ENCODE measurements around the gene TNFRSF21. TPM values are rescaled to one million over a fixed set of nuclear protein-coding genes. Genes with fewer than 3 reads are reported as not detected.

TNFRSF21 gene
- total and polyA plus RNA-seq, 2 donors (not counting 1 experiment from before 2014, with no cell fraction given): 0.43 to 1.2 TPM

DNA sequence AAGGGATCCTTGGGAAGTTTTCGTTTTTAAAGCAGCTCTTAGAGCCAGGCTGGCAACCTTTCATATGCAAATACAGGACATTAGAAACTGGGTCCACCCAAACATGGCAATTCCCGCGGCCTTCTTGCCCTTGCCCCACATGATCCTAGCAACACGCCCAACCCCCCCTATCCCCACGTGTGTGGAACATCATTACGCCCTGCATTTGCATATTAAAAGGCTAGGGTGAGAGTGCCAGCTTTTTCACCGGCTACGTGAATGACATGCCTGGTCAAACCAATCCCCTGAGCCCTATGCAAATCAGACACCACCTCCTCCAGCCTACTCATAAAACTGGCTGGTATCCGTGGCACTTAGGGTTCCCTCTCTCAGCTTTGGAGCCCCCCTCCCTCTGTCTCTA, 88.1 kb downstream of the TNFRSF21 start:
- Histone ChIP-seq H3K27ac (ENCODE audit: low read length in 2 of 2) (no peak overlapping the region), H3K36me3 (replicated peaks in 1 of 2; ENCODE audit: control extremely low read depth in 1 of 2, control insufficient read depth in 1 of 2, extremely low read depth in 1 of 2, insufficient read depth in 2 of 2, low read length in 1 of 2) (no peaks in the 10 kb centered on the region), H2AFZ (ENCODE audit: insufficient read depth, low read depth, low read length, poor library complexity, severe bottlenecking) (no peak overlapping the region), H3K4me3 (ENCODE audit: control extremely low read depth in 1 of 5, extremely low read depth in 1 of 5, insufficient read depth in 1 of 5, low read depth in 2 of 5, low read length in 4 of 5) (no peak overlapping the region), H3K27me3 (replicated peaks in 1 of 4; ENCODE audit: control extremely low read depth in 1 of 4, control insufficient read depth in 3 of 4, insufficient read depth in 4 of 4, low read length in 3 of 4) (no peaks in the 10 kb centered on the region), H4K20me1 (ENCODE audit: control insufficient read depth, insufficient read depth, low read length, poor library complexity, severe bottlenecking) (no peaks in the 10 kb centered on the region), H3K79me2 (ENCODE audit: control insufficient read depth, insufficient read depth, low read length) (no peaks in the 10 kb centered on the region), H3K9me3 (ENCODE audit: control extremely low read depth in 1 of 3, control insufficient read depth in 2 of 3, insufficient read depth in 1 of 3, low read length in 2 of 3) (no peaks in the 10 kb centered on the region), H3K9ac (ENCODE audit: low read length) (no peak overlapping the region), H3K4me2 (replicated peaks; ENCODE audit: low read depth, low read length, poor library complexity, severe bottlenecking) (no peak overlapping the region), H3K4me1 (ENCODE audit: control insufficient read depth in 2 of 2, insufficient read depth in 2 of 2, low read length in 2 of 2) (no peaks in the 10 kb centered on the region)
- no peak for ATAC-seq (ENCODE audit: low read depth)
- no peak for DNase-seq
- no peak overlapping the region for H3K27ac Mint-ChIP-seq
- TF ChIP-seq EZH2 (IDR thresholded peaks at IDR 0.05; ENCODE audit: borderline replicate concordance, insufficient read depth, low read depth, low read length, poor library complexity, severe bottlenecking): no peak
- TF ChIP-seq, protein P1, sequence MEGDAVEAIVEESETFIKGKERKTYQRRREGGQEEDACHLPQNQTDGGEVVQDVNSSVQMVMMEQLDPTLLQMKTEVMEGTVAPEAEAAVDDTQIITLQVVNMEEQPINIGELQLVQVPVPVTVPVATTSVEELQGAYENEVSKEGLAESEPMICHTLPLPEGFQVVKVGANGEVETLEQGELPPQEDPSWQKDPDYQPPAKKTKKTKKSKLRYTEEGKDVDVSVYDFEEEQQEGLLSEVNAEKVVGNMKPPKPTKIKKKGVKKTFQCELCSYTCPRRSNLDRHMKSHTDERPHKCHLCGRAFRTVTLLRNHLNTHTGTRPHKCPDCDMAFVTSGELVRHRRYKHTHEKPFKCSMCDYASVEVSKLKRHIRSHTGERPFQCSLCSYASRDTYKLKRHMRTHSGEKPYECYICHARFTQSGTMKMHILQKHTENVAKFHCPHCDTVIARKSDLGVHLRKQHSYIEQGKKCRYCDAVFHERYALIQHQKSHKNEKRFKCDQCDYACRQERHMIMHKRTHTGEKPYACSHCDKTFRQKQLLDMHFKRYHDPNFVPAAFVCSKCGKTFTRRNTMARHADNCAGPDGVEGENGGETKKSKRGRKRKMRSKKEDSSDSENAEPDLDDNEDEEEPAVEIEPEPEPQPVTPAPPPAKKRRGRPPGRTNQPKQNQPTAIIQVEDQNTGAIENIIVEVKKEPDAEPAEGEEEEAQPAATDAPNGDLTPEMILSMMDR (IDR thresholded peaks at IDR 0.05): no peak
- H3K4me1 Mint-ChIP-seq: no peaks in the 10 kb centered on the region
- 89% methylated on average over 6 of the region's 9 CpGs for WGBS (ENCODE audit: insufficient coverage)
- ChIA-PET CTCF (no interaction called here), POLR2A (no interaction called here)
- H3K9me3 Mint-ChIP-seq (ENCODE audit: insufficient read depth): peaks cover 2% of the 10 kb centered on the region
- no peaks in the 10 kb centered on the region for H3K27me3 Mint-ChIP-seq
- no peak overlapping the region for H3K4me3 Mint-ChIP-seq
- intact Hi-C loops (cut with micrococcal nuclease): no loop called here

DNA sequence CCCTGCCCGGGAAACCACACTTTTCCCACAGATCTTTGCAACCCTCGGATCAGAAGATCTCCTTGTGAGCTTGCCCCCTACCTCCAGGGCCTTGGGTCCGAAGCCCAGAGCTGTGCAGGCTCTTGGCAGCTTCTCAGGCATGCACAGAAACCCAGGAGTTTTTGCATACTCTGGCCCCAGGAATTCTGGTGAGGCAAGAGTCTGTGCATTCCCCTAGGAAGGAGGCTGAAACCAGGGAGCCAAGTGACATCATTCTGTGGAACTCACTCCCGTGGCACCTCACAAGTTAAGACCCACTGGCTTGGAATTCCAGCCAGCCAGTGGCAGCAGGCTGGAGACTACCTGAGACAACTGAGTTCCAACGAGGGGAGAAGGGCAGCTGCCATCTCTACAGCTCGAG, 100.1 kb downstream of the TNFRSF21 start:
- Mint-ChIP-seq H3K27me3 (peaks cover 3% of the 10 kb centered on the region), H3K4me3 (no peak overlapping the region), H3K9me3 (ENCODE audit: insufficient read depth) (no peaks in the 10 kb centered on the region), H3K4me1 (no peaks in the 10 kb centered on the region), H3K27ac (no peak overlapping the region)
- POLR2A ChIA-PET: no interaction called here
- H3K9ac ChIP-seq (ENCODE audit: low read length): no peak overlapping the region
- H3K4me3 ChIP-seq (ENCODE audit: control extremely low read depth in 1 of 5, extremely low read depth in 1 of 5, insufficient read depth in 1 of 5, low read depth in 2 of 5, low read length in 4 of 5): no peak overlapping the region
- ATAC-seq (ENCODE audit: low read depth) (no peak), DNase-seq (no peak)
- no peaks in the 10 kb centered on the region for H3K27me3 ChIP-seq (replicated peaks in 1 of 4; ENCODE audit: control extremely low read depth in 1 of 4, control insufficient read depth in 3 of 4, insufficient read depth in 4 of 4, low read length in 3 of 4)
- no peak for TF ChIP-seq EZH2 (IDR thresholded peaks at IDR 0.05; ENCODE audit: borderline replicate concordance, insufficient read depth, low read depth, low read length, poor library complexity, severe bottlenecking)
- TF ChIP-seq, protein P1 (IDR thresholded peaks at IDR 0.05): no peak
- no peak overlapping the region for H3K27ac ChIP-seq (ENCODE audit: low read length in 2 of 2)
- H3K79me2 ChIP-seq (ENCODE audit: control insufficient read depth, insufficient read depth, low read length): no peaks in the 10 kb centered on the region
- H2AFZ ChIP-seq (ENCODE audit: insufficient read depth, low read depth, low read length, poor library complexity, severe bottlenecking): no peak overlapping the region
- no peaks in the 10 kb centered on the region for H4K20me1 ChIP-seq (ENCODE audit: control insufficient read depth, insufficient read depth, low read length, poor library complexity, severe bottlenecking)
- H3K36me3 ChIP-seq (replicated peaks in 1 of 2; ENCODE audit: control extremely low read depth in 1 of 2, control insufficient read depth in 1 of 2, extremely low read depth in 1 of 2, insufficient read depth in 2 of 2, low read length in 1 of 2): no peaks in the 10 kb centered on the region
- no peaks in the 10 kb centered on the region for H3K4me1 ChIP-seq (ENCODE audit: control insufficient read depth in 2 of 2, insufficient read depth in 2 of 2, low read length in 2 of 2)
- WGBS (ENCODE audit: insufficient coverage): 64% methylated on average over 6 of the region's 6 CpGs
- H3K4me2 ChIP-seq (replicated peaks; ENCODE audit: low read depth, low read length, poor library complexity, severe bottlenecking): no peak overlapping the region
- intact Hi-C loops (cut with micrococcal nuclease): no loop called here
- CTCF ChIA-PET: no interaction called here
- no peaks in the 10 kb centered on the region for H3K9me3 ChIP-seq (ENCODE audit: control extremely low read depth in 1 of 3, control insufficient read depth in 2 of 3, insufficient read depth in 1 of 3, low read length in 2 of 3)
